Measurements from ENCODE around the gene ABHD12.
"Not testable (repeated sequence)": the region's sequence is repeated elsewhere in the genome, so short reads cannot be mapped to it uniquely, and the experiment has no call there.

The ABHD12 gene

DNA sequence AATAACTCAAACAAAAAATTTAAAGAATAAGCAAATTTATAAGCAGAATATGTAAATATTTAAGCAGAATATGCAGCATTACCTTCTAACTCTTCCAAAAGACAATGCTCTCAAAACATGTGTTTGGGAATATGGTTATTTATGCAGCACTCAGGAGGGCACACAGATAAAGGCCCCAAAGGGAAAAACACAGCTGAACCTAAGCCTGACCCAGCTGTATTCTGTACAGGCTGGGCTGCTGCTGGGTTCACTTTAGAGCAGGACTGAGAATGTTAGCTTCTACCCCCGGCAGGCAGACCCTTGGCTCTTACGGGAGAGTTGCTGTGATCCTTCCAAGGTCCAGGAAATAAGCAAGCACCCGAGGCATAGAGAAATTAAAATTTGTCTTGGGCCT is 37.3 kb downstream of the ABHD12 start:
- no peak for DNase-seq

DNA sequence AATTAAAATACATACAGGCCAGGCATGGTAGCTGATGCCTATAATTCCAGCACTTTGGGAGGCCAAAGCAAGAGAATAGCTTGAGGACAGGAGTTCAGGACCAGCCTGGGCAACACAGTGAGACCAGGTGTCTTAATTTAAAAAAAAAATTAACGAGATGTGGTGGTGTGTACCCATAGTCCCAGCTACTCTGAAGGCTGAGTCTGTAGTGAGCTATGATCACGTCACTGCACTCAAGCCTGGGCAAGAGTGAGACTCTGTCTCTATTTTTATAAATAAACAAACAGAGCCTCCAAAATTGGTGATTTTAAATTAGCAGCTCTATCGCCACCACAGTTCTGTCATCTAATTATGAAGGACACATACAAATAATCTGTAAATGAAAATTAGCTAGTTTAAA is 37.9 kb downstream of the ABHD12 start:
- no peak for DNase-seq

DNA sequence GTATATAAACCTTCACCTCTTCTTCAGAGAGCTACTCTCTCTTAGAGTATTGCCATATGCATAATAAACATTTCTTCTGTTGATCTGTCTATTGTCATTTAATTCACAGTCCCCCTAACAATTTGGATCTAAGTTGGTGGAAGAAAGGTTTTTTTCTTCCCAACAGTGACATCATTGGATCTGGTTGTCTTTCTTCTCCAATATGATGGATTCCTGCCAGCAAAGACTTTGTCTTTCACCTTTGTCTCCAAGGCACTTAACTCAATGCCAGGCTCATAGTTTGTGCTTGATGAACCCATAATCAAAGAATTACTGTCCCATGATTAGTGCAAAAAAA is 39.6 kb downstream of the ABHD12 start:
- DNase-seq: no peak

DNA sequence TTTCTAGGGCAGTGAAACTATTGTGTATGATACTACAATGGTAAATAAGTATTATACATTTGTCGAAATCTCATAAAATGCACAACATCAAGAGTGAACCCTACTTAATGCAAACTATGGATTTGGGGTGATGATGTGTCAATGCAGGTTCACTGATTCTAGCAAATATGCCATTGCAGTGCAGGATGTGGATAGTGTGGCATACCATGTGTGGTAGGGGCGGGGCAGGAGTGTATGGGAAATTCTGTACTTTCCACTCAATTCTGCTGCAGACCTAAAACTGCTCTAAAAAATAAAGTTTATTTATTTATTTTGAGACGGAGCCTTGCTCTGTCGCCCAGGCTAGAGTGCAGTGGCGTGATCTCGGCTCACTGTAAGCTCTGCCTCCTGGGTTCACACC is 44.3 kb downstream of the ABHD12 start:
- no peak for DNase-seq

DNA sequence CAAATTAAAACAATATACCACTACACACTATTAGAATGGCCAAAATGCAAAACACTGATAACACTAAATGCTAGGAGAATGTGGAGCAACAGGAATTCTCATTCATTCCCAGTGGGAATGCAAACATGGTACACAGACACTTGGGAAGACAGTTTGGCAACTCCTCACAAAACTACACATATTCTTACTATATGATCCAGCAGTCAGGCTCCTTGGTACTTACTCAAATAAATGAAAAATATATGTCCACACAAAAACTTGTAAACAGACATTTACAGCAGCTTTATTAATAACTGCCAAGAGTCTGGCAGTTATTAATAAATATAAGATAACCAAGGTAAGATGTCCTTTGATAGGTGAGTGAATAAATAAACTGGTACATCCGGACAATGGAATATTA is 44.9 kb downstream of the ABHD12 start:
- DNase-seq: no peak

DNA sequence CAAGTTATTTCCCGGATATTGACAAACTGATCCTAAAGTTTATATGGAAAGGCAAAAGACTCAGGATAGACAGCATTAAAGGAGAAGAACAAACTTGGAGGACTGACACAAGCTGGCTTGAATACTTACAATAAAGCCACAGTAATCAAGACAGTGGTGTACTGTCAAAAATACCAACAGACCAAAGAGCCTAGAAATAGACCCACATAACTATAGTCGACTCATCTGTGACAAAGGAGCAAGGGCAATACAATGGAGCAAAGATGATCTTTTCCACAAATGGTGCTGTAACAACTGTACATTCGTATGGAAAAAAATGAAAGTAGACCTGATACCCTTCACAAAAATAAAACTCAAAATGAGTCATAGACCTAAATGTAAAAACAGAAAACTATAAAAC is 46.0 kb downstream of the ABHD12 start:
- no peak for DNase-seq

DNA sequence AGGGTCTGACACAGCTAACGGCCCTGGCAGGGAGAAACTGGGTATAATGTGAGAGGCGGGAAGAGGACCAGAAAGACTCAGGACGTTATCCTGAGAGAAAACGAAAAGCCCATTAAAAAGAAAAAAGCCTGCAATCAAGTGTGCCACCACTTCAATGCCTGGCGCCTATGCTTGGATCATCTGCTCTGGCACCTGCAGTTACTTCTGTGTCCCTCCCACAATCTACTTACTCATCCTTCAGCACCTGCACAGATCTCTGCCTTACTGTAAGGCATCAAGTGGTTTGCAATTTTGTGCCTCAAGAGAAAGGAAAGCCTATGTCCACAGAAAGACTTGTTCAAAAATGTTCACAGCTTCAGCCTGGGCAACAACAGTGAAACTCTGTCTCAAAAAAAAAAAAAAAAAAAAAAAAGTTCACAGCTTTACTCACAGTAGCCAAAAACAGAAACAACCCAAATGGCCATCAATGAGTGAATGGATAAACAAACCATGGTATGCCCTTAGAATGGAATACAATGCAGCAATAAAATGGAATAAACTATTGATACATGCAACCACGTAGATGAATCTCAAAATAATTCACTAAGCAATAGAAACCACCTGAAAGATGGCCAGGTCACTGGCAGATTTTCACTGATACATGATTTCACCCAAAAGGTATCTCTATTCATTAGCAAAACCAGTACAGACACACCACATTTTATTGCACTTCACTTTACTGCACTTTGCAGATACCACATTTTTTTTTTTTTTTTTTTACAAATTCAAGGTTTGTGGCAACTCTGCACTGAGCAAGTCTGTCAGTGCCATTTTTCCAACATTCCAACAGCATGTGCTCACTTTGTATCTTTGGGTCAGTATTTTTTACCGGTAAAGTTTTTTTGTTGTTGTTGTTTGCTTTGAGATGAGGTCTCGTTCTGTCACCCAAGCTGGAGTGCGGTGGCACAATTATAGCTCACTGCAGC is 48.6 kb downstream of the ABHD12 start:
- DNase-seq: peak; percentile 75

DNA sequence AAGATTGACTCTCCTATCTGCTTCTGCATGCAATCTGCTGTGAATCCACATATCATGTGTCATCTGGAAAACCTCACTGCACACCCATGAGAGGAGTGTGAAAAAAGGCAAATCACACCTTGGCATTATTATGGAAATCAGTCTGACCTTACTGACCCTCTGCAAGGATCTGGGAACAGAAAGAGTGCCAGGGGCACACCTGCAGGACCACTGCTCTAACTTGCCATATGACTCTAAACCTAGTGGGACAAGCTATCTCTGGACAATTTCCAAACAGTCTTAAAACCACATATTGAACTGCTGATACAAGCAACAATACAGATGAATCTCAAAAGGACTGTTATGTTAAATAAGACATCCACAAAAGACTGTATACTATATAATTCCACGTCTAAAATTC is 50.3 kb downstream of the ABHD12 start:
- DNase-seq: no peak

DNA sequence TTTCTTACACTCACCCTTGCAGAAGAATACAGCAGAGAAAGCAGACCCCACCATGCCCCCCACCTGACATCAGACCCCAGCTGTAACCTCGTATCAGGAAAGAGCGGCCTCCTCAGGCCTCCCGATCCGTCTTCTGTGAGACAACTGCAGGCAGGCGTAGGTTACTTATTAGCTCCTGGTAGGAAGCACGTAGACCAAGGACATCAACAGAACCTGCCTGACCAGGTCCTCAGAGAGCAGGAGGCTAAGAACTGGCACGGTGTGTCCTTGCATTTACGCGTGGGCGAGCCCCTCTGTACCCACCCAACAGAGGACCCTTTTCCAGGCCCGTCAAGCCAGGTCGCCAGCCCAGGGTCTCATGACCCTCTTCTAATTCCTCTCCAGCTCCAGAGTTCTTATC is 51.0 kb downstream of the ABHD12 start:
- no peak for DNase-seq

DNA sequence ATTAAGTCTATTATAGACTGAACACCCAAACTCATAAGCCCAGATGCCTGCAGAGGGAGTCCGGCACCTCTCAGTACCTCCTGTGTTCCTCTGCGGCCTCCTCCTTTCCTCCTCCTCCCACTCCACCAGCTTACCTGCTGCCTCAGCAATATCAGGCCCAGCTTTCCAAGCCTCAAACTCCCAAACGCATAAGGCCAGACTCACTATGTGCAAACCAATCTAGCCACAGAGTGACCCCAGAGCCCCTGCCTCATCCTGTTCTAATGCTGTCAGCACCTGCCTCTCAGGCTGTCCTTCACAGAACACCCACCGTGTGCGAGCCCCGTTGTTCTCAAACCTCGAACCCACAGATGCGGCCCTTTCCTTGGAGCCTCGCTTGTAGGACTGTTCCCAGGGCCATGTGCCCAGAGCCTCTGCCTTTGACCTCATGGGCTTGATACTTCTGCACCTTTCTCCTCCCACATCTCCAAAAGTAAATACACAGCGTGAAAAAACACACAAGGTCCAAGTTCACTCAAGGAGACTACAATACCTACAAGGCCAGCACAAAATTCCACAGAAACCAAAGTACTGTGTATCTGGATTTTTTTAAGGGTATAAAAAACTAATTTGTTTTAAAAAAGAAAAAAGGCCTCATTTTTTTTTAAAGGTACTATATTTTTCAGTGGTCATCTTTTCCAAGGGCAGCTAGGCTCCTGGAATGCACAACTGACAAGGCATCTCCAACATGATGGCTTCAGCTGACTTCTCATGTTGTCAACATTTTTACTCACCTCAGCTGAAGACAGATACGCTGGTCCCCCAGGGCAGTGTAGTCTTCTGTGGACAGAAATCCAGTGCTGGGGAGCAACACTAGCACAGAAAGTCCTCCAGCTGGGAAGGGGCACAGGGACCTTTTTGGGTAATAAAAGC is 52.3 kb downstream of the ABHD12 start:
- no peak for DNase-seq

DNA sequence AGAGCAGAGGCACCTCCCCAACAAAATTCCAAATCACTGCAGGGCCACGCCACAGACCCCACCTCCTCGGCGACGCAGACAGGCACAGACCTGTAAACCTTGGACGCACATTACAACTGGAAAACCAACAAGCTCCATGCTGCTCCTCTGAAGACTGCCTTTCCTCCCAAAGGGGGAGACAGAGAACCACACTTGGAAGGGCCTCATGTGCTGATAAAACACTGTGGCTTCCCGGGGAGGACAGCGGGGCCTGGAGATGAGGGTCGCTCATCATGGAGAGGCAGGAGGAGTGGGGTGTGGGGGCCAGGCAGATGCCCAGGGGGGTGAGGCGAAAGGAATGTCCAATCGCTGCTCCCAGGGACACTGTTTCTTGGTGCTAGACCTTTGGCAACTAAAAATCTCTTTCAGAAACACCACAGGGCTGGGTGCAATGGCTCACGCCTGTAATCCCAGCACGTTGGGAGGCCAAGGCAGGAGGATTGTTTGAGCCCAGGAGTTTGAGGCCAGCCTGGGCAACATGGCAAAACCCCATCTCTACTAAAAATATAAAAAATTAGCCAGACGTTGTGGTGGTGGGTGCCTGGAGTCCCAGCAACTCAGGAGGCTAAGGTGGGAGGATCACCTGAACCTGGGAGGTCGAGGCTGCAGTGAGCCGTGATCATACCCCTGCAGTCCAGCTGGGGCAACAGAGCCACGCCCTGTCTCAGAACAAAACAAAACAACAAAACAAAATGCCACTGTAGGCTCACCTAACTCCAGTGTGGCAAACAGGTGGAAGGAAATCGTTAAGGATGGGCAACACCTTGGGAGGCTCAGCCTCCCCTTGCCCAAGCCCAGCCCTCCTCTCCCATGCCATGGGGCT is 53.8 kb downstream of the ABHD12 start:
- no peak for DNase-seq

DNA sequence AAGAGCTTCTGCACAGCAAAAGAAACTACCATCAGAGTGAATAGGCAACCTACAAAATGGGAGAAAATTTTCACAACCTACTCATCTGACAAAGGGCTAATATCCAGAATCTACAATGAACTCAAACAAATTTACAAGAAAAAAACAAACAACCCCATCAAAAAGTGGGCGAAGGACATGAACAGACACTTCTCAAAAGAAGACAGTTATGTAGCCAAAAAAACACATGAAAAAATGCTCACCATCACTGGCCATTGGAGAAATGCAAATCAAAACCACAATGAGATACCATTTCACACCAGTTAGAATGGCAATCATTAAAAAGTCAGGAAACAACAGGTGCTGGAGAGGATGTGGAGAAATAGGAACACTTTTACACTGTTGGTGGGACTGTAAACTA is 55.7 kb downstream of the ABHD12 start:
- not testable (repeated sequence) for DNase-seq

DNA sequence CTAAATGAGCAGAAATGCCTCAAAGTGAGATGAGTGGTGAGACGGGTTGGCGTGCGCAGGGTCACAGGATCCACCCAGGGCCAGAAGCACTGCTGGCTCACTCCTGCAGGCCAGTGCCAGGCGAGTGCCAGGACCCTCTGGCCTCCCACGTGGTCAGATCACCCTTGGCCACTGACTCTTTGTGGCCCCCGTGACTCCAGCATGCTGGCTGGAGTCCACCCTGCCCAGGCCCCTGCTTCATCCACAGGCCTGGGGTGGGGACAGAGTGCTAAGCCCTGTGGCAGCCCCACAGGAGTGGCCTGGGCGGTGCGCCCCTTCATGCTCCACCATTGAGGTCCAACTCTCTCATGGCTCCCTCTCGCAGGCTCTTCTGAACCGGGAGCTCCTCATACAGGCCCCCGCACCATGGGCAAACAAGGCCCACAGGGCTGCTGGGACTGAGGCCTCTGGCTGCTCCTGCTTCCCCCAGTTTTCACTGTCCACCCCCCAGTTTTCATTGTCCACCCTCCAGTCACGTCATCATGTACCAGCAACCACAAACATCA is 61.6 kb downstream of the ABHD12 start:
- no peak for DNase-seq

DNA sequence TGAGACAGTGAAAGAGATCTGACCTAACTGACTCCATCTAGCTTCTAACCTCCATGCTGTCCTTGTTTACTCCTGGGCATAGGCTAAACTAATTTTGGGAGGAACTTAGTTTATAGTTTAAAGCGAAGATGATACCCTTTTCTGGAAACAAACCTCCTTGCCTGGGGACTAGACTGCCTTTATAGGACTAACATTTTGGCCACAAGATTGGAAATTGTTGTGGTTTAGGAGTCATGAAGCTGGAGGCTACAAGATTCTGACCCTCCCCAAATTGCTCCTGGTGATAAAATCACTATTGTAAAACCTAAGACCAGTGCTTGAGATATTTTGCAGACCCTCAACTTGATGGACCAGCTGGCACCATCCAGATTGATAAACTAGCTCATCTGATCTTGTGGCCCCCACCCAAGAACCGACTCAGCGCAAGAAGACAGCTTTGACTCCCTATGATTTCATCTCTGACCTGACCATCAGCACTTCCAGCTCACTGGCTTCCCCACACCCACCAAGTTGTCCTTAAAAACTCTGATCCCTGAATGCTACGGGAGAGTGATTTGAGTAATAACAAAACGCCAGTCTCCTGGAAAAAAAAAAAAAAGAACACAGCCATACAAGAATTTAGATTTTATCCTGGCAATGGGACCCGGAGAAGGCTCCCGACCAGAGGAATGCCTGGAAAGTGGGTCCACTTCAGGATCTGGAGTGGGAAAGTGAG is 63.0 kb downstream of the ABHD12 start:
- no peak for DNase-seq

DNA sequence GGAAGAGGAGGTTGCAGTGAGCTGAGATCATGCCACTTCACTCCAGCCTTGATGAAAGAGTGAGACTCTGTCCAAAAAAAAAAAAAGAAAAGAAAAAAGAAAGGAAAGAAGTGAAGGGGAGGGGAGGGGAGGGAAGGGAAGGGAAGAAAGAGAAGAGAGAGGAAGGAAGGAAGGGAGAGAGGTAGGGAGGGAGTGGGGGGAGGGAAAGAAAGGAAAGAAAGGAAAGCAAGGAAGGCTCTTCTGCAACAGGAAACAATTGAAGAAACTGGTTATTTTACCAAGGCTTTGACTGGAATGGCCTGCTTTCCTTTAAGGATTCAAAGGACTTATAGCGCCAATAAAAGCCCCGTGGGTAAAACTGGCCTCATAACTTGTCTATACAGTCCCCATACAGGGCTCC is 64.6 kb downstream of the ABHD12 start:
- DNase-seq: no peak

DNA sequence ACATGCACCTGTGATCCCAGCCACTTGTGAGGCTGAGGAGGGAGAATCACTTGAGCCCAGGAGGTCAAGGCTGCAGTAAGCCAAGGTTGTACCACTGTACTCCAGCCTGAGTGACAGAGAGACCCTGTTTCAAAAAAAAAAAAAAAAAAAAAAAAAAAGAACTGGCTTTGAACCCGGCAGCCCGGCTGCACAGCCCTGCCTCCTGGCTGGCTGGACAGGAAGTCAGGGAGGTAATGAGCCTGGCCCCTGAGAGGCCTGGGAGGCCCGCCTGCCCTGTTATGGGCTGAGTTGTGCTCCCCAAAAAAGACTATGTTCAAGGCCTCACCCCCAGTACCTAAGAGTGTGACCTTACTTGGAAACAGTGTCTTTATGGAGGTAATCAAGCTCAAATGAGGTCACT is 65.6 kb downstream of the ABHD12 start:
- no peak for DNase-seq

DNA sequence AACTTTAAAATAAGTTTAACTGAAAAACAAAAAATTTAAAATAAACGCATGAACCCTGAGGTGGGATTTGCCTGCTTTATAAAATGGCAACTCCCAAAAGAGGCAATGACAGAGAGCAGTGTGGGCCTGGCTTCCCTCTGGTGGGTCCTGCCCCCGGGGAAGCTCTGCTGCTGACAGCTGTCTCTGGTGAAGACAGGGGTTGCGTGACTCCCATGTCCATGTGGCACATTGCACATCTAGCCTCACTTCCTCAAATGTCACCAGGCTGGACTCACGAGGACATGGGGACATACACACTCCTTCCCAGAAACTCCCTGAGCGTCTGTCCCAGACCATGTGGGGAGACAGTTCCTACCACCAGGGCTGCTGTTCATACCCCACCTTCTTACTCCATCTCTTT is 66.2 kb downstream of the ABHD12 start:
- no peak for DNase-seq

DNA sequence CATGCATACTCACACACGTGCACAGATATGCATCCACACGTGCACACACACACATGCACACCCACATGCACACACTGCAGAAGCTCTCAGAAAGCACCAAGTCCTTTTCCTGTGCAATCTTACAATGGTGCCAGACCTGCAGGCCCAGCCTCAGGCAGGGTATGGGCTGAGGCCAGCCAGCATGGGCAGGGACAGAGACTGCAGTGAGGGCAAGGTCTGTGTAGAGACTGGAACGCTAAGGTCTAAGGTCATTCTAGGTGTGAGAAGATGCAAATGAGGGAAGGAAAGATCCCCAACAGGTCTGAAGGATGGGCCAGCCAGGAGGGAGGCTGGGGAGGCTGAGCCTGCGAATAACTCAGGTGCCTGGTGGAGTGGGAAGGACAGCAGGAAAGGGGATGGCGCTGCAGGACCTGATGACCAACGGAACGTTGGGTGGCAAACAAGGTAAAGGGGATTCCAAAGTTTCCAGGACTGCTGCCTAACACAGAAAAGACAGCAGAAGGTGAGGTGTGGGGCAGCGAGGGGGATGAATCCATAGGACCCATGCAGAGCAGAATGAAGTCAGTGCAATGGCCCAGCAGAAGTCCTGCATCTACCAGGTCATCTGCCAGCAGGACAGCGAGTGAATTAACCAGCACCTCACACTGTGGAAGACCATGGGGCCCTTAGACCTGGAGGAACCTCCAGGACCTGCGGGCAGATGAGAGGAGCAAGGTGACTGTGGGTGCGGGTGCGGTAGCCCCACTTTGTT is 67.0 kb downstream of the ABHD12 start:
- no peak for DNase-seq

DNA sequence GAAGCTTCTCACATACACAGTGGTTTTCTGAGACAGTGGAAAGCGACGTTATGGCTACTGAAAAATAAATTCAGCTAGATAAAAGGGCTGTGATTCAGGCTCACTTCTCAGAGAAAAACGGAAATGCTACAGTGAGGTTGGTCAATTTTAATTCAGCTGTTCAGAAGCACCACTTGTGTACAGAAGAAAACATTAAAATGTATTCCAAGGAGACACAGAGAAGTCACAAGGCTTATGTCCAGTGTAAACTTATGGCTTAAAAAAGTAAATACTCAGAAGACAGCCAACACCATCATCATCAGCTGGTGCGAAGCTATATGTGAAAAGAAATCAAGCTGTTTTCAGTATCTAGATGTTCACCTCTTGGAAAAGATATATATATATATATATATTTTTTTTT is 68.6 kb downstream of the ABHD12 start:
- no peak for DNase-seq

DNA sequence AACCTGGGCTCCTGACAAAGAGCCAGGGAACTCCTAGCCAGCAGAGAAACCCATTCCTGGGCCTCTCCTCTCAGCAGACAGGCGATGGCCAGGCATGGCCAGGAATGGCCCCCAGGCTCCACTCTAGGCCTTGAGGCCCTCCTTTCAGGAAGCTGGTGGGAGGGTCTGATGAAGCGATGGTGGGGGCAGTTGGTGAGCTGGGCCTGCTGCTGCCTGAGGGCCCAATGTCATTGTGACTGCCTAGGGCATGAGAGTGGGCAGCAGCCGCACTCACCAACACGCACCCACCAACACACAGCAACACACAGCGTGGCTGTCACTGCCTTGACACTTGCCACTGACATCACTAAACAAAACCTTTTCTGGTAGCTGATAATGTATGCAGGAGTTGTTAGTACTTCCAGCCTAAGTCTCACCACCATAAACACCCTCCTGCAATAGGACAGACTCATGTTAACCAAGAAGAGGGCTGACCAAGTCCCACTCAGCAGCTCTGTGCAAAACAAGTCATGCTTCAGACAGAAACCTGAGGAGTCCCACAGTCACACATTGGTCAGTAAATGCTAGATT is 69.3 kb downstream of the ABHD12 start:
- no peak for DNase-seq

Data from NCI-H2029 treated with DMSO at 0.1 percent for 48 hours (cell line).